Prostate gland (tissue), 2 donors: ENCODE measurements around the gene PILRA.

Source experiments
- POLR2A ChIP-seq: fragments of 450-650 bp; IDR thresholded peaks from one replicate; pipeline ENCODE4 v1.6.1; 2016; ENCODE audit warnings: antibody characterized with exemption, mild to moderate bottlenecking
- POLR2AphosphoS5 ChIP-seq: sonication (generic); formaldehyde crosslinking; IDR thresholded peaks from one replicate; pipeline ENCODE4 v1.6.1; 2017; ENCODE audit warnings: antibody characterized with exemption
- TF ChIP-seq, protein P1 (sequence below), 4 experiments: fragments of 200-600 bp in 2 of 4; fragments of 450-650 bp in 2 of 4; sonication (generic) in 2 of 4; IDR thresholded peaks; 1 replicate in 3 of 4; 2 replicates in 1 of 4; pipeline ENCODE4 v1.5.1; 2016 to 2019; ENCODE audit warnings: antibody characterized with exemption in 4 of 4, mild to moderate bottlenecking in 2 of 4, moderate library complexity in 2 of 4

- TF ChIP-seq, protein P1, sequence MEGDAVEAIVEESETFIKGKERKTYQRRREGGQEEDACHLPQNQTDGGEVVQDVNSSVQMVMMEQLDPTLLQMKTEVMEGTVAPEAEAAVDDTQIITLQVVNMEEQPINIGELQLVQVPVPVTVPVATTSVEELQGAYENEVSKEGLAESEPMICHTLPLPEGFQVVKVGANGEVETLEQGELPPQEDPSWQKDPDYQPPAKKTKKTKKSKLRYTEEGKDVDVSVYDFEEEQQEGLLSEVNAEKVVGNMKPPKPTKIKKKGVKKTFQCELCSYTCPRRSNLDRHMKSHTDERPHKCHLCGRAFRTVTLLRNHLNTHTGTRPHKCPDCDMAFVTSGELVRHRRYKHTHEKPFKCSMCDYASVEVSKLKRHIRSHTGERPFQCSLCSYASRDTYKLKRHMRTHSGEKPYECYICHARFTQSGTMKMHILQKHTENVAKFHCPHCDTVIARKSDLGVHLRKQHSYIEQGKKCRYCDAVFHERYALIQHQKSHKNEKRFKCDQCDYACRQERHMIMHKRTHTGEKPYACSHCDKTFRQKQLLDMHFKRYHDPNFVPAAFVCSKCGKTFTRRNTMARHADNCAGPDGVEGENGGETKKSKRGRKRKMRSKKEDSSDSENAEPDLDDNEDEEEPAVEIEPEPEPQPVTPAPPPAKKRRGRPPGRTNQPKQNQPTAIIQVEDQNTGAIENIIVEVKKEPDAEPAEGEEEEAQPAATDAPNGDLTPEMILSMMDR (IDR thresholded peaks at IDR 0.05): no peak
- TF ChIP-seq POLR2A: no peak
- no peak for TF ChIP-seq POLR2AphosphoS5
Observed at GRCh38 chr7:100433276-100433591, 59.9 kb downstream of the PILRA start.
